ENCODE measurements around the gene ELN. TPM values are rescaled to one million over a fixed set of nuclear protein-coding genes. Genes with fewer than 3 reads are reported as not detected.

ELN gene
- total and polyA plus RNA-seq, 9 of the 15 experiments (the other 6 are each of a cell fraction or from before 2014, with no cell fraction given): 0.20 TPM; not detected in 8

GRCh38 chr7:74061840-74062539 lies 34.0 kb downstream of the ELN start (continued):
- TF ChIP-seq LCOR (CRISPR knock-in tag; IDR thresholded peaks at IDR 0.05) (no peak), REST (IDR thresholded peaks at IDR 0.05; ENCODE audit: borderline replicate concordance) (no peak), REST (CRISPR knock-in tag; IDR thresholded peaks at IDR 0.05; ENCODE audit: low read depth) (no peak), ATF2 (CRISPR knock-in tag; IDR thresholded peaks at IDR 0.05) (peak; percentile 89; the same call in 1 of the 2 replicates)
